ENCODE measurements around the gene CST8. TPM values are rescaled to one million over a fixed set of nuclear protein-coding genes. Genes with fewer than 3 reads are reported as not detected.

CST8 gene
- total and polyA plus RNA-seq, 2 experiments from 2014 or later: not detected

- Histone ChIP-seq H3K36me3 (replicated peaks; ENCODE audit: insufficient read depth, low read depth) (no peaks in the 10 kb centered on the region), H3K9me3 (ENCODE audit: low read depth) (no peaks in the 10 kb centered on the region), H3K9me2 (replicated peaks; ENCODE audit: insufficient read depth) (no peaks in the 10 kb centered on the region), H4K20me1 (ENCODE audit: insufficient read depth, poor library complexity, severe bottlenecking) (no peaks in the 10 kb centered on the region), H2AFZ (no peak overlapping the region), H3K27me3 (no peaks in the 10 kb centered on the region), H3K4me2 (no peak overlapping the region), H3K79me2 (no peaks in the 10 kb centered on the region), H3K27ac (no peak overlapping the region), H3K4me3 (no peak overlapping the region), H3K4me1 (ENCODE audit: insufficient read depth) (no peaks in the 10 kb centered on the region)
- DNase-seq (ENCODE audit: low spot score): no peak
- no peak for TF ChIP-seq EZH2phosphoT487 (IDR thresholded peaks at IDR 0.05; ENCODE audit: low read depth, severe bottlenecking, unreplicated experiment)
- TF ChIP-seq EZH2 (IDR thresholded peaks at IDR 0.05; ENCODE audit: borderline replicate concordance): no peak
- TF ChIP-seq CTCF (IDR thresholded peaks at IDR 0.05; ENCODE audit: poor library complexity): no peak
- 65% methylated on average over 1 of the region's 1 CpG for WGBS (ENCODE audit: low lambda C conversion rate, missing lambda C conversion rate)
Observed at GRCh38 chr20:23532533-23532932, 41.6 kb downstream of the CST8 start.

GRCh38 chr20:23533161-23533560, 42.2 kb downstream of the CST8 start:
- no peak overlapping the region for H2AFZ ChIP-seq
- H3K4me3 ChIP-seq: no peak overlapping the region
- no peaks in the 10 kb centered on the region for H4K20me1 ChIP-seq (ENCODE audit: insufficient read depth, poor library complexity, severe bottlenecking)
- no peak overlapping the region for H3K4me2 ChIP-seq
- H3K27ac ChIP-seq: no peak overlapping the region
- no peaks in the 10 kb centered on the region for H3K79me2 ChIP-seq
- H3K9me3 ChIP-seq (ENCODE audit: low read depth): no peaks in the 10 kb centered on the region
- TF ChIP-seq CTCF (IDR thresholded peaks at IDR 0.05; ENCODE audit: poor library complexity): no peak
- TF ChIP-seq EZH2phosphoT487 (IDR thresholded peaks at IDR 0.05; ENCODE audit: low read depth, severe bottlenecking, unreplicated experiment): no peak
- no peak for TF ChIP-seq EZH2 (IDR thresholded peaks at IDR 0.05; ENCODE audit: borderline replicate concordance)
- H3K27me3 ChIP-seq: no peaks in the 10 kb centered on the region
- H3K9me2 ChIP-seq (replicated peaks; ENCODE audit: insufficient read depth): no peaks in the 10 kb centered on the region
- no peaks in the 10 kb centered on the region for H3K4me1 ChIP-seq (ENCODE audit: insufficient read depth)
- no peaks in the 10 kb centered on the region for H3K36me3 ChIP-seq (replicated peaks; ENCODE audit: insufficient read depth, low read depth)
- DNase-seq (ENCODE audit: low spot score): no peak

GRCh38 chr20:23534801-23535593, 44.1 kb downstream of the CST8 start:
- TF ChIP-seq EZH2 (IDR thresholded peaks at IDR 0.05; ENCODE audit: borderline replicate concordance) (no peak), CTCF (IDR thresholded peaks at IDR 0.05; ENCODE audit: poor library complexity) (no peak), EZH2phosphoT487 (IDR thresholded peaks at IDR 0.05; ENCODE audit: low read depth, severe bottlenecking, unreplicated experiment) (no peak)
- H3K4me2 ChIP-seq: no peak overlapping the region
- H3K4me3 ChIP-seq: no peak overlapping the region
- H3K9me3 ChIP-seq (ENCODE audit: low read depth): no peaks in the 10 kb centered on the region
- no peaks in the 10 kb centered on the region for H3K27me3 ChIP-seq
- no peaks in the 10 kb centered on the region for H3K79me2 ChIP-seq
- no peak for DNase-seq (ENCODE audit: low spot score)
- no peaks in the 10 kb centered on the region for H4K20me1 ChIP-seq (ENCODE audit: insufficient read depth, poor library complexity, severe bottlenecking)
- H2AFZ ChIP-seq: no peak overlapping the region
- no peak overlapping the region for H3K27ac ChIP-seq
- H3K4me1 ChIP-seq (ENCODE audit: insufficient read depth): no peaks in the 10 kb centered on the region
- H3K9me2 ChIP-seq (replicated peaks; ENCODE audit: insufficient read depth): no peaks in the 10 kb centered on the region
- WGBS (ENCODE audit: low lambda C conversion rate, missing lambda C conversion rate): 96% methylated on average over 20 of the region's 20 CpGs
- H3K36me3 ChIP-seq (replicated peaks; ENCODE audit: insufficient read depth, low read depth): no peaks in the 10 kb centered on the region

Measured in hepatocyte (in vitro differentiated cells).